ENCODE data around the gene TEX13B.
A peak's percentile ranks its signal among the peaks of the same experiment; 100 is the strongest.
"Not testable (repeated sequence)": the region's sequence is repeated elsewhere in the genome, so short reads cannot be mapped to it uniquely, and the experiment has no call there.

The TEX13B gene

DNA sequence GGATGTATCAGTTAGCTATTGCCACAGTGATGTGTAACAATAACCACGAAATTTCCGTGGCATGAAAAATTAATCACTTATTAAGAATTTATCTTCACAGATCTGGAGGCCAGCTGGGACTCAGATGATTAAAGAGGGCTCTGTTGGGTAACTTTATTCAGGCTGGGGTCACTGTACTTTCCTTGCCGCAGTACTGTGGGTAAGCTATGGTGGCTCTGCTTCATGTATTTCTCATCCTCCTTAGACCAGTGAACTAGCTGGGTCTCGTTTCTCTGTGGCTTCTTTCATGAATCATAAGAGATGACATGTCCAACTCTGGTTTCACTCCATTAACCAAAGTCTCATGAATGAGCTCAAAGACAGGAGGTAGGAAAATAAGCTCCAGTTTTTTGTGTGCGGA lies 13.5 kb downstream of the TEX13B start:
- DNase-seq = no peak
- intact Hi-C loops (cut with DNase I) = no loop called here

DNA sequence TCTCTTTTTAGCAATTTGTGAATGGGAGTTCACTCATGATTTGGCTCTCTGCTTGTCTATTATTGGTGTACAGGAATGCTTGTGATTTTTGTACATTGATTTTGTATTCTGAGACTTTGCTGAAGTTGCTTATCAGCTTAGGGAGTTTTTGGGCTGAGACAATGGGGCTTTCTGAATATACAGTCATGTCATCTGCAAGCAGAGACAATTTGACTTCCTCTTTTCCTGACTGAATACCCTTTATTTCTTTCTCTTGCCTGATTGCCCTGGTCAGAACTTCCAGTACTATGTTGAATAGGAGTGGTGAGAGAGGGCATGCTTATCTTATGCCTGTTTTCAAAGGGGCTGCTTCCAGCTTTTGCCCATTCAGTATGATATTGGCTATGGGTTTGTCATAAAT lies 26.8 kb downstream of the TEX13B start:
- intact Hi-C loops (cut with DNase I) = not testable (repeated sequence)

DNA sequence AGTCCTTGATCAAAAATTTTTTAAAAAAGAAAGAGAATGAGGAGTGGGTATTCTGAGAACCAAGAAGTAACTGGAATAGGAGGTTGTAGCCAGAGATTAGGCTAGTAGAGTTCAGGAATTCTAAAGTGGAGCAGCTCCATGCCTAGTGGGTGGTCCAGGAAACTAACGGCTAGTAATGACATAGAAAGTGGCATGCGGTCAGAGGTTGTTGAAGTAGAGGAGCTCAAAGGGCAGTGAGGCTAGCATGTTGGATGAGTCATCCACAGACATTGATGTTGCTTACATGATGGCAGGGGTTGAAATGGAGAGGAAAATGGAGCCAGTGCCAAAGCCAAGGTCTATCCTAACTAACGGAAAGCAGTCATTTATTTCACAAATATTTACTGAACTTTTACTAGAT lies 42.1 kb downstream of the TEX13B start:
- intact Hi-C loops (cut with DNase I) = no loop called here
- DNase-seq = no peak

More for the DNA sequence above, 26.8 kb downstream of the TEX13B start:
- not testable (repeated sequence) for DNase-seq

DNA sequence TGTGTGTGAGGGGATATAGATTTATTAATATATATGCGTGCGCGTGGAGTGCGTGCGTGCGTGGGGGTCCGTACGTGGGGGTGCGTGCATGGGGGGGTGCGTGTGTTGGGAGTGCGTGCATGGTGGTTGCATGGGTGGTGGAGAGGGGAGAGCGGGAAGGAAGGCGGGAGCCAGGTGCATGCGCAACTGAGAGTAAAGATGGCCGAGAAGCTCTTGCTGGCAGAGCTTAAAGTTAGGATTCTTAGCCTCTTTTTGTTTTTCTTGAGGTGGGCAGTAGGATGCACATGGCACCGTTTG lies 45.8 kb downstream of the TEX13B start:
- intact Hi-C loops (cut with DNase I) = no loop called here
- DNase-seq = peak in 33 of 42 donors; percentile 8 to 67 (median 42)

DNA sequence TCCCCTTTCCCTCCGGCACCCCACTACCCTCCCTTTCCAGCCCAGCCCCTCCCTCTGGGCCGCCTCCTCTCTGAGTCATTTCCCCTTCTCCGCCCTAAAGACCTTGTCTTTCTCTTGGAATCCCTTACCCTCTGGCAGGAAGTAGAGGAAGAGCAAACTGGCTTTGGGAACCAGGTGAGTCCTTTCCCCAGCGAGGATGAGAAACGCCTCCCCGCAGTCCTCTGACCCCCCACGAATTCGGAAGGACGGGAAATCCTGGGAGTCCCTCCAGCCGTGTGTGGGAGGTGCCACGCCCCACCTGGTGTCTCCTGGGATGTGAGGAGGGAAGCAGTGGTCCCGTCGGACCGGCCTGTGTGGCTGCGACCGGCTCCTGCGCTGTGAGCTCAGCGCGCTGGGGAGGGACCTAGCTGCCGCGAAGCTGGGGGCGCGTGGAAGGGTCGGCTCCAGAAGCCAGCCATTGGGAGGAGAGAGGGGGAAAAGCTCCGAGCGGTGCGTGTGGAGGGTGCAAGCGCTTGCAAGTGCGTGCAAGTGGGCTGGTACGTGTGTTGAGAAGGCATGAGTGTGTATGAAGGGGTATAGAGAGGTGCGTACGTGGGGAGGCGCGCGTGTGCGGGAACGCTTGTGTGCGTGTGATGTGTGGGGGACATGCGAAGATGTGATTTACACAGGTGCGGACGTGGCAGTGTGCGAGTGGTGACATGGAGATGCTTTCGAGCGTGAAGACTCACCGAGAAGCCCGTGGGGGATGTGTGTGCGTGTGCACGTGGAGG lies 46.3 kb downstream of the TEX13B start:
- DNase-seq = peak in 35 of 42 donors; percentile 1 to 45 (median 16)
- intact Hi-C loops (cut with DNase I) = no loop called here

DNA sequence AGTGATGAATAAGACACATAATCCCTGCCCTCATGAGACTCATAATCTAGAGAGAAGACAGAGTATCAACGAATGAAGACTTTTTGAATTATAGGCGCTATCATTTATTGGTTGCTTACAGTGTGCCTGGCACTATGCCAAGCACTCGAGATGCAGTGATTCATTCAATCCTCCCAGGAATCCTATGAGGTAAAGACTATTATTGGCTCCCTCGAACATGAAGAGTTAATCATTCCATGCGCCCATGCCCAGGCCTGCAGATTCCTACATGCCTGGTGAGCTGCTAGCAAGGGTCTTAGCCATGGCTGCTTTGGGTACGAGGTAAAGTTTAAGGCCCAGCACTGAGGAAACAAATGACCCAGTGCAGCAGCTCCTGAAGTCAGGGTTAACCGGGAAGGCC lies 47.0 kb downstream of the TEX13B start:
- DNase-seq = peak in 27 of 42 donors; percentile 4 to 57 (median 31)
- intact Hi-C loops (cut with DNase I) = no loop called here

DNA sequence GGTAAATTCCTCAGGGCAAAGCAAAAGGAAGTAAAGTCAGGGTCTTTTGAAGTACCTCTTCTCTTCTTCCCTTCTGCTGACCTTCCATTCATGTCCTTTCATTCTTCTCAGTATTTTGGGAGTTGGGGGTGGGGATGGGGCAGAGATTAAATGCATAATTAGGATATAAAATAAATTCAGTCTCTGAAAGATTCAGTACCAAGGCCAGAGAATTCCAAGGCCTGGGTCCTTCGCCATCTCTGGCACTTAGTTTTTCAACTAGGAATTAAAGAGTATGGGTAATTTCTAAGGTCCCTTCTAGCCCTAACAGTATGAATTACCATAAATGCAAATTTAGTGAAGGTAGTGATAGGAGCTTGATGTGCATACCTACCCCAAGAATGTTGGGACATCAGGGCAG lies 47.9 kb downstream of the TEX13B start:
- intact Hi-C loops (cut with DNase I) = no loop called here
- DNase-seq = no peak
